H1 (cell line): Measurements from ENCODE around the gene STX18. TPM values are rescaled to one million over a fixed set of nuclear protein-coding genes. Genes with fewer than 3 reads are reported as not detected.

Experiments used
- CTCF ChIA-PET: fragments of 300-600 bp; sonication (Branson Sonifier 250); formaldehyde crosslinking; loops from one replicate; lab custom pipeline; 2021; ENCODE audit not compliant: partially characterized antibody; lab: Charles Lee
- POLR2A ChIA-PET: fragments of 300-600 bp; sonication (Branson Sonifier 250); formaldehyde crosslinking; loops from one replicate; lab custom pipeline; 2021; ENCODE audit warnings: inconsistent platforms; ENCODE audit not compliant: partially characterized antibody; lab: Charles Lee
- DNase-seq, 2 experiments: peaks; one replicate each; pipeline versions ENCODE4 v3.0.0 to v3.0.0-alpha.2; 2010 to 2022; ENCODE audit warnings: low spot score in 2 of 2, low read depth in 1 of 2, mixed read lengths in 1 of 2
- FAIRE-seq: peaks from 2 replicates; lab custom pipeline; 2011; peaks lifted over from hg19 to GRCh38; lab: Jason Lieb, UNC
- H2AFZ ChIP-seq: 2 replicates; pipeline ENCODE4 v1.8.1; 2012; ENCODE audit warnings: low read length, inconsistent platforms
- H2AK5ac ChIP-seq: 2 replicates; pipeline ENCODE4 v1.6.1; 2013; ENCODE audit warnings: low read depth, low read length
- H2BK120ac ChIP-seq: replicated peaks from 2 replicates; pipeline ENCODE3; 2013; ENCODE audit warnings: low read depth, low read length, inconsistent platforms
- H2BK12ac ChIP-seq: 2 replicates; pipeline ENCODE4 v1.6.1; 2013; ENCODE audit warnings: low read depth, low read length
- H2BK15ac ChIP-seq: 2 replicates; pipeline ENCODE4 v1.6.1; 2013; ENCODE audit warnings: low read length
- H2BK20ac ChIP-seq: 2 replicates; pipeline ENCODE4 v1.6.1; 2013; ENCODE audit warnings: low read length
- H2BK5ac ChIP-seq: 2 replicates; pipeline ENCODE4 v1.6.1; 2013; ENCODE audit warnings: low read depth, low read length
- H3K14ac ChIP-seq: 2 replicates; pipeline ENCODE4 v1.6.1; 2013; ENCODE audit warnings: inconsistent platforms; ENCODE audit not compliant: insufficient read length
- H3K18ac ChIP-seq: 2 replicates; pipeline ENCODE4 v1.6.1; 2013; ENCODE audit warnings: low read length; ENCODE audit errors: extremely low read depth
- H3K23ac ChIP-seq: 2 replicates; pipeline ENCODE4 v1.6.1; 2013; ENCODE audit warnings: inconsistent platforms; ENCODE audit not compliant: insufficient read length
- H3K23me2 ChIP-seq: 2 replicates; pipeline ENCODE4 v1.6.1; 2013; ENCODE audit warnings: low read depth, low read length
- H3K27ac ChIP-seq: 2 replicates; pipeline ENCODE4 v1.6.1; 2011; ENCODE audit warnings: low read depth, low read length, inconsistent platforms
- H3K27me3 ChIP-seq, 4 experiments: replicated peaks in 1 of 4; 1 replicate in 1 of 4; 2 replicates in 3 of 4; pipeline versions ENCODE4 v1.6.1 to v1.8.1; 2011 to 2013; ENCODE audit warnings: low read length in 3 of 4, mild to moderate bottlenecking in 3 of 4, inconsistent platforms in 2 of 4, mixed read lengths in 2 of 4, moderate library complexity in 1 of 4; ENCODE audit not compliant: control insufficient read depth in 3 of 4, insufficient read depth in 3 of 4; ENCODE audit errors: extremely low read depth in 1 of 4
- H3K36me3 ChIP-seq, 4 experiments: 2 replicates each; pipeline versions ENCODE4 v1.6.1 to v1.8.1; 2011 to 2013; ENCODE audit warnings: mild to moderate bottlenecking in 4 of 4, low read length in 3 of 4, moderate library complexity in 2 of 4, control low read depth in 1 of 4, inconsistent platforms in 1 of 4; ENCODE audit not compliant: insufficient read depth in 4 of 4, control insufficient read depth in 2 of 4
- H3K4ac ChIP-seq: replicated peaks from 2 replicates; pipeline ENCODE3; 2013; ENCODE audit warnings: low read length, low read depth, mixed read lengths, inconsistent platforms; ENCODE audit not compliant: insufficient read length
- H3K4me1 ChIP-seq, 4 experiments: replicated peaks in 1 of 4; 1 replicate in 1 of 4; 2 replicates in 3 of 4; pipeline versions ENCODE4 v1.6.1 to v1.8.1; 2011 to 2013; ENCODE audit warnings: low read length in 3 of 4, inconsistent platforms in 2 of 4, mixed read lengths in 1 of 4; ENCODE audit not compliant: insufficient read depth in 4 of 4, control insufficient read depth in 3 of 4
- H3K4me2 ChIP-seq, 2 experiments: 2 replicates each; pipeline versions ENCODE4 v1.6.1 to v1.8.1; 2011 to 2013; ENCODE audit warnings: low read depth in 2 of 2, low read length in 2 of 2, control low read depth in 1 of 2, inconsistent platforms in 1 of 2, mild to moderate bottlenecking in 1 of 2; ENCODE audit not compliant: insufficient read depth in 1 of 2
- H3K4me3 ChIP-seq, 4 experiments: fragments of 200-600, 300-600 bp in 1 of 4; sonication (generic), shearing (Covaris generic), sonication (Bioruptor Twin) in 1 of 4; 2 replicates each; pipeline versions ENCODE4 v1.5.1 to v1.8.1; 2011 to 2016; ENCODE audit warnings: low read length in 4 of 4, low read depth in 3 of 4, control low read depth in 2 of 4, inconsistent platforms in 2 of 4, mild to moderate bottlenecking in 2 of 4, mixed read lengths in 1 of 4, moderate library complexity in 1 of 4; ENCODE audit not compliant: insufficient read depth in 2 of 4; ENCODE audit errors: extremely low read depth in 1 of 4
- H3K56ac ChIP-seq: replicated peaks from 2 replicates; pipeline ENCODE3; 2013; ENCODE audit warnings: low read depth, mild to moderate bottlenecking, mixed read lengths, low read length, inconsistent platforms; ENCODE audit not compliant: insufficient read length
- H3K79me1 ChIP-seq: 2 replicates; pipeline ENCODE4 v1.6.1; 2013; ENCODE audit warnings: low read depth, low read length, control low read depth
- H3K79me2 ChIP-seq, 2 experiments: 2 replicates each; pipeline versions ENCODE4 v1.6.1 to v1.8.1; 2012 to 2013; ENCODE audit warnings: low read length in 2 of 2, mild to moderate bottlenecking in 2 of 2, inconsistent platforms in 1 of 2; ENCODE audit not compliant: insufficient read depth in 2 of 2, control insufficient read depth in 1 of 2
- H3K9ac ChIP-seq, 4 experiments: replicated peaks in 1 of 4; 1 replicate in 1 of 4; 2 replicates in 3 of 4; pipeline versions ENCODE4 v1.6.1 to v1.8.1; 2011 to 2013; ENCODE audit warnings: low read depth in 3 of 4, low read length in 3 of 4, control low read depth in 2 of 4, mild to moderate bottlenecking in 2 of 4, moderate library complexity in 2 of 4, inconsistent platforms in 1 of 4; ENCODE audit errors: extremely low read depth in 1 of 4
- H3K9me3 ChIP-seq, 2 experiments: 2 replicates each; pipeline versions ENCODE4 v1.6.1 to v1.8.1; 2012 to 2013; ENCODE audit warnings: mild to moderate bottlenecking in 2 of 2, moderate library complexity in 2 of 2, control low read depth in 1 of 2, inconsistent platforms in 1 of 2, low read depth in 1 of 2, low read length in 1 of 2, mixed read lengths in 1 of 2; ENCODE audit not compliant: insufficient read depth in 2 of 2
- H4K20me1 ChIP-seq, 2 experiments: replicated peaks in 1 of 2; 2 replicates each; pipeline versions ENCODE3 to v1.8.1; 2011 to 2013; ENCODE audit warnings: inconsistent platforms in 2 of 2, low read length in 2 of 2, mild to moderate bottlenecking in 1 of 2; ENCODE audit not compliant: insufficient read depth in 2 of 2, control insufficient read depth in 1 of 2
- H4K5ac ChIP-seq: 2 replicates; pipeline ENCODE4 v1.6.1; 2013; ENCODE audit warnings: low read length, low read depth, mixed read lengths, inconsistent platforms; ENCODE audit not compliant: insufficient read length
- H4K8ac ChIP-seq: 2 replicates; pipeline ENCODE4 v1.8.0; 2013; ENCODE audit warnings: mild to moderate bottlenecking, moderate library complexity, low read length, inconsistent platforms; ENCODE audit not compliant: insufficient read depth; ENCODE audit errors: extremely low read depth
- H4K91ac ChIP-seq: replicated peaks from 2 replicates; pipeline ENCODE3; 2013; ENCODE audit warnings: low read length, mixed read lengths, inconsistent platforms; ENCODE audit not compliant: insufficient read length
- CBX5 ChIP-seq: fragments of 300-800, 300-1000 bp; sonication (generic); IDR thresholded peaks from 2 replicates; pipeline ENCODE4 v1.7.1; 2016; ENCODE audit warnings: antibody characterized with exemption, low read length, low read depth
- CBX8 ChIP-seq: fragments of 300-800, 300-1000 bp; sonication (generic); IDR thresholded peaks from 2 replicates; pipeline ENCODE4 v1.7.1; 2016; ENCODE audit warnings: low read depth, low read length, borderline replicate concordance
- EP300 ChIP-seq, 2 experiments: IDR thresholded peaks; 1 replicate in 1 of 2; 2 replicates in 1 of 2; pipeline ENCODE4 v1.6.1; 2011 to 2012; ENCODE audit warnings: low read depth in 2 of 2, low read length in 2 of 2, mild to moderate bottlenecking in 2 of 2, borderline replicate concordance in 1 of 2, inconsistent platforms in 1 of 2, moderate library complexity in 1 of 2
- GABPA ChIP-seq: IDR thresholded peaks from 2 replicates; pipeline ENCODE4 v1.6.1; 2011; ENCODE audit warnings: mild to moderate bottlenecking, low read length, moderate library complexity, borderline replicate concordance; ENCODE audit not compliant: insufficient read depth
- RNF2 ChIP-seq: fragments of 200-900, 300-1000 bp; sonication (generic); IDR thresholded peaks from 2 replicates; pipeline ENCODE4 v1.7.1; 2016; ENCODE audit warnings: borderline replicate concordance, low read depth, mild to moderate bottlenecking, antibody characterized with exemption, low read length; ENCODE audit not compliant: poor library complexity, severe bottlenecking; ENCODE audit errors: missing control alignments
- SP2 ChIP-seq: IDR thresholded peaks from 2 replicates; pipeline ENCODE4 v1.6.1; 2012; ENCODE audit warnings: mild to moderate bottlenecking, low read length, inconsistent platforms
- WGBS, 2 experiments: shearing (Covaris generic) in 1 of 2; methylation state at CpG; one replicate each; pipeline versions ENCODE4 v1.1.6 to v1.1.7; 2013 to 2015; ENCODE audit warnings: low lambda C conversion rate in 2 of 2, mixed read lengths in 2 of 2, inconsistent platforms in 1 of 2, low coverage in 1 of 2, missing lambda C conversion rate in 1 of 2; ENCODE audit not compliant: insufficient replicate concordance in 2 of 2, insufficient coverage in 1 of 2, insufficient read length in 1 of 2; ENCODE audit errors: extremely low coverage in 1 of 2, missing lambda C conversion rate in 1 of 2; 5-methylcytosine and 5-hydroxymethylcytosine counted together
- polyA plus RNA-seq, 7 experiments: library from polyadenylated mRNA; depleted of rRNA in 3 of 7; stranded (reverse) in 5 of 7; unstranded in 2 of 7; fragments of >200 nt in 5 of 7; fragments of 200-250 nt in 2 of 7; gene quantifications; 1 replicate in 5 of 7; 2 replicates in 1 of 7; 4 replicates in 1 of 7; pipeline versions ENCODE4 v1.2.1 to v1.2.3, GENCODE V29; 2011 to 2013; ENCODE audit warnings: missing spikeins in 2 of 7, mixed read lengths in 2 of 7
- total RNA-seq: library from RNA; stranded (reverse); fragmentation: NEBNext Ultra II Directional; extraction: Animal tissue kit (Norgen Biotek cat#: 25700); gene quantifications from 2 replicates; pipeline ENCODE4 v1.2.1, GENCODE V29; 2021

STX18 gene
- total and polyA plus RNA-seq, 2 of the 8 experiments (the other 6 are each of a cell fraction or from before 2014, with no cell fraction given) = 14.6 to 18.3 TPM

- Histone ChIP-seq H3K4me2 (no peak overlapping the region), H3K14ac (no peak overlapping the region), H3K56ac (no peak overlapping the region), H4K20me1 (no peaks in the 10 kb centered on the region), H2BK5ac (no peak overlapping the region), H3K79me1 (no peaks in the 10 kb centered on the region; the same call in 1 of the 2 replicates), H4K91ac (no peak overlapping the region), H3K4ac (no peak overlapping the region), H3K79me2 (no peaks in the 10 kb centered on the region), H2BK120ac (no peak overlapping the region), H4K8ac (no peak overlapping the region), H3K9me3 (no peaks in the 10 kb centered on the region), H2BK20ac (no peak overlapping the region), H3K9ac (no peak overlapping the region), H3K23ac (no peak overlapping the region), H3K36me3 (no peaks in the 10 kb centered on the region), H3K4me3 (no peak overlapping the region), H3K4me1 (no peaks in the 10 kb centered on the region; a peak in 1 of 7 replicates), H2BK12ac (no peak overlapping the region), H3K23me2 (no peaks in the 10 kb centered on the region; the same call in 1 of the 2 replicates), H3K27ac (no peak overlapping the region), H2AFZ (no peak overlapping the region), H2BK15ac (no peak overlapping the region), H3K27me3 (peaks cover 0 to 1% (median 0%) of the 10 kb centered on the region in 4 experiments; a peak in 2 of 7 replicates), H4K5ac (no peak overlapping the region), H3K18ac (no peak overlapping the region), H2AK5ac (no peak overlapping the region)
- ChIA-PET CTCF (interaction anchor here (1.3 to 2.6 kb wide), 2 partner anchors 10 to 371 kb away, joined by 3 to 9 read pairs; no protein-coding TSS in a partner anchor), POLR2A (no interaction called here)
- 83% methylated on average over 6 of the region's 6 CpGs; no CpG with 5 or more reads in 1 of the 2 experiments for WGBS, 2 experiments
- FAIRE-seq = no peak
- TF ChIP-seq RNF2 (no peak), EP300 (IDR thresholded peaks at IDR 0.05; ENCODE audit: borderline replicate concordance in 1 of 2, low read depth in 2 of 2, low read length in 2 of 2) (no peak), CBX5 (no peak), GABPA (no peak), CBX8 (no peak), SP2 (no peak)
- no peak for DNase-seq
Measured at GRCh38 chr4:4374388-4375098, 167.3 kb downstream of the STX18 start.
